WTC11 (cell line): ENCODE results near the gene DNAJC2.

Experiments
- AFF4 ChIP-seq: sonication (generic); formaldehyde crosslinking; IDR thresholded peaks from 2 replicates; pipeline ENCODE4 v1.8.1; 2023; ENCODE audit warnings: mild to moderate bottlenecking, missing genetic modification reagents, borderline replicate concordance
- CREB1 ChIP-seq: sonication (generic); formaldehyde crosslinking; IDR thresholded peaks from 2 replicates; pipeline ENCODE4 v1.8.0; 2023; ENCODE audit warnings: mild to moderate bottlenecking, missing genetic modification reagents
- ELF4 ChIP-seq: sonication (generic); formaldehyde crosslinking; IDR thresholded peaks from 2 replicates; pipeline ENCODE4 v1.8.1; 2022; ENCODE audit warnings: low read depth, mild to moderate bottlenecking, moderate library complexity, missing genetic modification reagents
- ERG ChIP-seq: fragments of 250-450 bp; sonication (Bioruptor Pico); IDR thresholded peaks from 2 replicates; pipeline ENCODE4 v1.8.0; 2021; ENCODE audit warnings: mild to moderate bottlenecking
- ETV6 ChIP-seq: sonication (generic); formaldehyde crosslinking; IDR thresholded peaks from 2 replicates; pipeline ENCODE4 v1.8.1; 2022; ENCODE audit warnings: mild to moderate bottlenecking, missing genetic modification reagents
- NR3C1 ChIP-seq: sonication (generic); formaldehyde crosslinking; conservative IDR thresholded peaks from 2 replicates; pipeline ENCODE4 v1.8.1; 2023; ENCODE audit warnings: low read depth, mild to moderate bottlenecking, missing genetic modification reagents
- SP1 ChIP-seq: sonication (generic); formaldehyde crosslinking; conservative IDR thresholded peaks from 2 replicates; pipeline ENCODE4 v1.8.1; 2022; ENCODE audit warnings: missing genetic modification reagents
- ZNF532 ChIP-seq: fragments of 250-450 bp; sonication (Bioruptor Pico); IDR thresholded peaks from 2 replicates; pipeline ENCODE4 v1.9.0; 2021; ENCODE audit warnings: mild to moderate bottlenecking, borderline replicate concordance
- TF ChIP-seq, protein P1 (sequence below): fragments of 200-600 bp; IDR thresholded peaks from 2 replicates; pipeline ENCODE4 v1.8.0; 2022; ENCODE audit warnings: antibody characterized with exemption
- TF ChIP-seq, protein P2 (sequence below): sonication (generic); formaldehyde crosslinking; IDR thresholded peaks from 2 replicates; pipeline ENCODE4 v1.8.0; 2023; ENCODE audit warnings: missing genetic modification reagents
- TF ChIP-seq, protein P3 (sequence below): sonication (generic); formaldehyde crosslinking; IDR thresholded peaks from 2 replicates; pipeline ENCODE4 v1.8.0; 2022; ENCODE audit warnings: mild to moderate bottlenecking, missing genetic modification reagents
- TF ChIP-seq, protein P4 (sequence below): sonication (generic); formaldehyde crosslinking; IDR thresholded peaks from 2 replicates; pipeline ENCODE4 v1.8.0; 2022; ENCODE audit warnings: mild to moderate bottlenecking, missing genetic modification reagents
- TF ChIP-seq, protein P5 (sequence below): sonication (generic); formaldehyde crosslinking; IDR thresholded peaks from 2 replicates; pipeline ENCODE4 v1.8.1; 2023; ENCODE audit warnings: mild to moderate bottlenecking, missing genetic modification reagents, moderate library complexity

- TF ChIP-seq, protein P1, sequence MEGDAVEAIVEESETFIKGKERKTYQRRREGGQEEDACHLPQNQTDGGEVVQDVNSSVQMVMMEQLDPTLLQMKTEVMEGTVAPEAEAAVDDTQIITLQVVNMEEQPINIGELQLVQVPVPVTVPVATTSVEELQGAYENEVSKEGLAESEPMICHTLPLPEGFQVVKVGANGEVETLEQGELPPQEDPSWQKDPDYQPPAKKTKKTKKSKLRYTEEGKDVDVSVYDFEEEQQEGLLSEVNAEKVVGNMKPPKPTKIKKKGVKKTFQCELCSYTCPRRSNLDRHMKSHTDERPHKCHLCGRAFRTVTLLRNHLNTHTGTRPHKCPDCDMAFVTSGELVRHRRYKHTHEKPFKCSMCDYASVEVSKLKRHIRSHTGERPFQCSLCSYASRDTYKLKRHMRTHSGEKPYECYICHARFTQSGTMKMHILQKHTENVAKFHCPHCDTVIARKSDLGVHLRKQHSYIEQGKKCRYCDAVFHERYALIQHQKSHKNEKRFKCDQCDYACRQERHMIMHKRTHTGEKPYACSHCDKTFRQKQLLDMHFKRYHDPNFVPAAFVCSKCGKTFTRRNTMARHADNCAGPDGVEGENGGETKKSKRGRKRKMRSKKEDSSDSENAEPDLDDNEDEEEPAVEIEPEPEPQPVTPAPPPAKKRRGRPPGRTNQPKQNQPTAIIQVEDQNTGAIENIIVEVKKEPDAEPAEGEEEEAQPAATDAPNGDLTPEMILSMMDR: peak; percentile 95
- TF ChIP-seq, protein P2, sequence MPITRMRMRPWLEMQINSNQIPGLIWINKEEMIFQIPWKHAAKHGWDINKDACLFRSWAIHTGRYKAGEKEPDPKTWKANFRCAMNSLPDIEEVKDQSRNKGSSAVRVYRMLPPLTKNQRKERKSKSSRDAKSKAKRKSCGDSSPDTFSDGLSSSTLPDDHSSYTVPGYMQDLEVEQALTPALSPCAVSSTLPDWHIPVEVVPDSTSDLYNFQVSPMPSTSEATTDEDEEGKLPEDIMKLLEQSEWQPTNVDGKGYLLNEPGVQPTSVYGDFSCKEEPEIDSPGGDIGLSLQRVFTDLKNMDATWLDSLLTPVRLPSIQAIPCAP: peak; percentile 65; the same call in 1 of the 2 replicates
- TF ChIP-seq CREB1 (CRISPR knock-in tag): no peak
- no peak for TF ChIP-seq ERG (CRISPR knock-in tag)
- peak; percentile 93 for TF ChIP-seq ETV6 (CRISPR knock-in tag)
- no peak for TF ChIP-seq NR3C1 (CRISPR knock-in tag)
- TF ChIP-seq, protein P3, sequence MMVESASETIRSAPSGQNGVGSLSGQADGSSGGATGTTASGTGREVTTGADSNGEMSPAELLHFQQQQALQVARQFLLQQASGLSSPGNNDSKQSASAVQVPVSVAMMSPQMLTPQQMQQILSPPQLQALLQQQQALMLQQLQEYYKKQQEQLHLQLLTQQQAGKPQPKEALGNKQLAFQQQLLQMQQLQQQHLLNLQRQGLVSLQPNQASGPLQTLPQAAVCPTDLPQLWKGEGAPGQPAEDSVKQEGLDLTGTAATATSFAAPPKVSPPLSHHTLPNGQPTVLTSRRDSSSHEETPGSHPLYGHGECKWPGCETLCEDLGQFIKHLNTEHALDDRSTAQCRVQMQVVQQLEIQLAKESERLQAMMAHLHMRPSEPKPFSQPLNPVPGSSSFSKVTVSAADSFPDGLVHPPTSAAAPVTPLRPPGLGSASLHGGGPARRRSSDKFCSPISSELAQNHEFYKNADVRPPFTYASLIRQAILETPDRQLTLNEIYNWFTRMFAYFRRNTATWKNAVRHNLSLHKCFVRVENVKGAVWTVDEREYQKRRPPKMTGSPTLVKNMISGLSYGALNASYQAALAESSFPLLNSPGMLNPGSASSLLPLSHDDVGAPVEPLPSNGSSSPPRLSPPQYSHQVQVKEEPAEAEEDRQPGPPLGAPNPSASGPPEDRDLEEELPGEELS (CRISPR knock-in tag): peak; percentile 59
- TF ChIP-seq SP1: peak; percentile 58; the same call in 1 of the 2 replicates
- TF ChIP-seq, protein P4, sequence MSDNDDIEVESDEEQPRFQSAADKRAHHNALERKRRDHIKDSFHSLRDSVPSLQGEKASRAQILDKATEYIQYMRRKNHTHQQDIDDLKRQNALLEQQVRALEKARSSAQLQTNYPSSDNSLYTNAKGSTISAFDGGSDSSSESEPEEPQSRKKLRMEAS (CRISPR knock-in tag): peak; percentile 64
- no peak for TF ChIP-seq ZNF532 (CRISPR knock-in tag)
- 0 out of 2 replicates have a peak, but pooled peaks have one; percentile 63 for TF ChIP-seq ELF4
- TF ChIP-seq AFF4: no peak
- TF ChIP-seq, protein P5, sequence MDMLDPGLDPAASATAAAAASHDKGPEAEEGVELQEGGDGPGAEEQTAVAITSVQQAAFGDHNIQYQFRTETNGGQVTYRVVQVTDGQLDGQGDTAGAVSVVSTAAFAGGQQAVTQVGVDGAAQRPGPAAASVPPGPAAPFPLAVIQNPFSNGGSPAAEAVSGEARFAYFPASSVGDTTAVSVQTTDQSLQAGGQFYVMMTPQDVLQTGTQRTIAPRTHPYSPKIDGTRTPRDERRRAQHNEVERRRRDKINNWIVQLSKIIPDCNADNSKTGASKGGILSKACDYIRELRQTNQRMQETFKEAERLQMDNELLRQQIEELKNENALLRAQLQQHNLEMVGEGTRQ: no peak
Measured at GRCh38 chr7:103296901-103297836, 47.4 kb downstream of the DNAJC2 start, which contains the start of gene PMPCB.
